Suprapubic skin (tissue), 4 donors: ENCODE data around the gene TMPRSS11A.

Source experiments
- CTCF ChIP-seq, 2 donors: fragments of 200-600 bp in 1 of 2; fragments of 450-650 bp in 1 of 2; sonication (generic) in 1 of 2; IDR thresholded peaks; one replicate each; pipeline ENCODE4 v1.5.1; 2016 to 2019; ENCODE audit warnings: antibody characterized with exemption in 2 of 2, mild to moderate bottlenecking in 1 of 2, moderate library complexity in 1 of 2
- EP300 ChIP-seq: sonication (generic); formaldehyde crosslinking; IDR thresholded peaks from one replicate; pipeline ENCODE4 v1.6.1; 2017; ENCODE audit warnings: antibody characterized with exemption
- POLR2A ChIP-seq, 2 donors: fragments of 450-650 bp; IDR thresholded peaks; one replicate each; pipeline ENCODE4 v1.6.1; 2017; ENCODE audit warnings: antibody characterized with exemption in 2 of 2, mild to moderate bottlenecking in 2 of 2, moderate library complexity in 2 of 2
- POLR2AphosphoS5 ChIP-seq, 3 donors: sonication (generic); formaldehyde crosslinking; IDR thresholded peaks; one replicate each; pipeline ENCODE4 v1.6.1; 2017; ENCODE audit warnings: antibody characterized with exemption in 3 of 3

DNA sequence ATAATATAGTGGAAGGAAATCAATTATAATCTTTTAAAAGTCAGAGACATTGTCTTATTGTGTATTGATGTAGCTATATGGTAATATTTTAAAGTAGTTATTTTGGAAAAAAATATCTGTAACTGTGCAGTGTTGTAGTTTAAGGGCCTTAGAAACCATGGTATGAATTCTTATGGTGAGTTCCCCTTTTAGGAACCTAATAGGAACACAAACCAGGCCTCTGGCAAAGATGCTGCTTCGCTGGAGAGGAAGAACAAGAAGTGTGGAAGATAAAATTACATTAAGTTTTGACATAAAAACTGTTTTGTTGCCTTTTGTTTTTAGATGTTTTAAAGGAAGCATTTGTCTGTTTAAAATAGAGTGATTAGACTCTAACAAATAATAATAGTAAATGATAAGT is 68.6 kb downstream of the TMPRSS11A start:
- TF ChIP-seq CTCF (IDR thresholded peaks at IDR 0.05) = no peak
- TF ChIP-seq POLR2A (IDR thresholded peaks at IDR 0.05) = no peak
- no peak for TF ChIP-seq EP300
- TF ChIP-seq POLR2AphosphoS5 (IDR thresholded peaks at IDR 0.05) = no peak
